HepG2 (cell line): ENCODE measurements around the gene ABCD1. TPM values are rescaled to one million over a fixed set of nuclear protein-coding genes. Genes with fewer than 3 reads are reported as not detected.
A peak's percentile ranks its signal among the peaks of the same experiment; 100 is the strongest.

Experiments used
- FOXO1 ChIP-seq: sonication (generic); formaldehyde crosslinking; IDR thresholded peaks from 2 replicates; pipeline ENCODE4 v1.4.0; 2020; ENCODE audit warnings: missing genetic modification reagents
- KAT8 ChIP-seq: IDR thresholded peaks from 2 replicates; pipeline ENCODE4 v1.6.1; 2016; ENCODE audit warnings: missing genetic modification reagents, missing compliant biosample characterization
- KDM5B ChIP-seq: sonication (generic); formaldehyde crosslinking; IDR thresholded peaks from 2 replicates; pipeline ENCODE4 v1.4.0; 2020; ENCODE audit warnings: missing genetic modification reagents, mild to moderate bottlenecking, borderline replicate concordance
- SP140L ChIP-seq: sonication (generic); formaldehyde crosslinking; IDR thresholded peaks from 2 replicates; pipeline ENCODE4 v1.4.0; 2020; ENCODE audit warnings: missing genetic modification reagents, borderline replicate concordance
- XRCC5 ChIP-seq: fragments of 200-400 bp; formaldehyde crosslinking; optimal IDR thresholded peaks from 2 replicates; pipeline ENCODE3; 2017; ENCODE audit warnings: mild to moderate bottlenecking, low read length
- ZBTB8A ChIP-seq: sonication (generic); formaldehyde crosslinking; IDR thresholded peaks from 2 replicates; pipeline ENCODE4 v1.4.0; 2020; ENCODE audit warnings: mild to moderate bottlenecking, low read depth, missing genetic modification reagents, borderline replicate concordance
- ZC3H13 ChIP-seq: sonication (generic); formaldehyde crosslinking; IDR thresholded peaks from 2 replicates; pipeline ENCODE4 v1.8.1; 2023; ENCODE audit warnings: mild to moderate bottlenecking, missing genetic modification reagents, moderate library complexity
- ZFX ChIP-seq: sonication (generic); formaldehyde crosslinking; IDR thresholded peaks from 2 replicates; pipeline ENCODE4 v1.4.0; 2020; ENCODE audit warnings: mild to moderate bottlenecking, low read depth, missing genetic modification reagents, moderate library complexity
- ZNF224 ChIP-seq: sonication (generic); formaldehyde crosslinking; IDR thresholded peaks from 2 replicates; pipeline ENCODE4 v1.5.0; 2020; ENCODE audit warnings: mild to moderate bottlenecking, missing genetic modification reagents
- ZNF263 ChIP-seq: sonication (generic); formaldehyde crosslinking; IDR thresholded peaks from 2 replicates; pipeline ENCODE4 v1.4.0; 2020; ENCODE audit warnings: missing genetic modification reagents
- ZNF510 ChIP-seq: sonication (generic); formaldehyde crosslinking; IDR thresholded peaks from 2 replicates; pipeline ENCODE4 v1.4.0; 2020; ENCODE audit warnings: low read depth, mild to moderate bottlenecking, missing genetic modification reagents
- polyA plus RNA-seq, 8 experiments: library from polyadenylated mRNA; depleted of rRNA in 3 of 8; stranded (reverse) in 7 of 8; unstranded in 1 of 8; fragments of >200 nt; fragmentation: Illumina TruSeq in 4 of 8; extraction: Trizol in 4 of 8; gene quantifications; 2 replicates each; pipeline versions ENCODE4 v1.2.1 to v1.2.3, GENCODE V29; 2011 to 2016; ENCODE audit warnings: low read depth in 4 of 8, missing spikeins in 1 of 8, mixed read lengths in 1 of 8; ENCODE audit not compliant: insufficient read depth in 1 of 8
- total RNA-seq, 5 experiments: library from RNA; depleted of rRNA; stranded (reverse); fragments of >200 nt; fragmentation: Illumina TruSeq; extraction: Trizol; gene quantifications; 2 replicates each; pipeline ENCODE4 v1.2.3, GENCODE V29; 2016; ENCODE audit warnings: low read depth in 1 of 5
- TF ChIP-seq, protein P1 (sequence below): sonication (generic); formaldehyde crosslinking; IDR thresholded peaks from 2 replicates; pipeline ENCODE4 v1.4.0; 2020; ENCODE audit warnings: missing genetic modification reagents
- TF ChIP-seq, protein P2 (sequence below): sonication (generic); formaldehyde crosslinking; IDR thresholded peaks from 2 replicates; pipeline ENCODE4 v1.5.1; 2020; ENCODE audit warnings: mild to moderate bottlenecking, missing genetic modification reagents, borderline replicate concordance
- TF ChIP-seq, protein P3 (sequence below): sonication (generic); formaldehyde crosslinking; IDR thresholded peaks from 2 replicates; pipeline ENCODE4 v1.4.0; 2020; ENCODE audit warnings: mild to moderate bottlenecking, missing genetic modification reagents
- TF ChIP-seq, protein P4 (sequence below): sonication (generic); formaldehyde crosslinking; IDR thresholded peaks from 2 replicates; pipeline ENCODE4 v1.5.1; 2020; ENCODE audit warnings: mild to moderate bottlenecking, missing genetic modification reagents, borderline replicate concordance

The ABCD1 gene
- total and polyA plus RNA-seq, 2 of the 13 experiments (the other 11 are each of a cell fraction or from before 2014, with no cell fraction given): 11.4 to 15.9 TPM

DNA sequence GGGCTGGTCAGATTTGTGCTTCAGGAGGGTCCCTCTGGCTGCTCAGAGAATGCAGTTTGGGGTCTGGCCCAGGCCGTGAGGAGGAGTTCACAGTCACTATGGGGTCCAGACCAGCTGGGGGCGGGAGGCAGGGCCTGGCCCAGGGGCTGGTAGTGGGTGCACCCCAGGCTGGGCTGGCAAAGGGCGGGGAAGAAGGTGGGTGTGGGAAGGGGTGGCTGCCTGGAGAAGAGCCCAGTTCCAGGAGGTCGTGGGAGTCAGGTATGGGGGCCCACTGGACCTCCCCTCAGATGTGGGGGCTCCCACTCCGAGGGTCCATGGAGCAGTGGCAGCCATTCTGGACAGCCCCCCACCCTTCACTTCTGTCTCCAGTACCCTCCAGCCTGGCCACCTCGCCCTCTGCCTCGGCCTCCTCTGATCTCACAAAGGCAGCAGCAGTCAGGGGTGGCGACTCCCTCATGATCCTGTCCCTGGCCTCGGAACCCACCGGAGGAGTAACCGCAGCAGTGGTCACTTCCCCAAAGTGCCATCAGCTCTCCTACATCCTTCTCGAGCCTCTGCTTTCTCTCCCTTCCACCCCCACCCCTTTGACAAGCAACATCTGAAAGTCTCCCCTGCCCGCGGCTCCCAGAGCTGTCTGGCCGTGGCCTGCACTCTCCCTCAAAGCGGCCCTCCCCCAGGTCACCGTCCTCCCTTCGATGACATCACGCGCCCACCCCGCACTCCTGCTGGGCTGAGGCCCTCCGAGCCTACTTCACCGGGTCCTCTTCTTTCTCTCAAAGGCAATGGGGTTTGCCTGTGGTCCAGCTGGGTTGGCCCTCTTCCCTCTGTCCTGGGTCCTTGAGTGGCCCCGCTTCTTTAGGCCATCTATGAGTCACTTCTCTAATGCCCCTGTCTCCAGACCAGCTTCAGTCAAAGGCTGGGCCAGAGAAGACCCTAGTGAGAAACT lies 38.6 kb upstream of the ABCD1 start (continued):
- TF ChIP-seq, protein P1, sequence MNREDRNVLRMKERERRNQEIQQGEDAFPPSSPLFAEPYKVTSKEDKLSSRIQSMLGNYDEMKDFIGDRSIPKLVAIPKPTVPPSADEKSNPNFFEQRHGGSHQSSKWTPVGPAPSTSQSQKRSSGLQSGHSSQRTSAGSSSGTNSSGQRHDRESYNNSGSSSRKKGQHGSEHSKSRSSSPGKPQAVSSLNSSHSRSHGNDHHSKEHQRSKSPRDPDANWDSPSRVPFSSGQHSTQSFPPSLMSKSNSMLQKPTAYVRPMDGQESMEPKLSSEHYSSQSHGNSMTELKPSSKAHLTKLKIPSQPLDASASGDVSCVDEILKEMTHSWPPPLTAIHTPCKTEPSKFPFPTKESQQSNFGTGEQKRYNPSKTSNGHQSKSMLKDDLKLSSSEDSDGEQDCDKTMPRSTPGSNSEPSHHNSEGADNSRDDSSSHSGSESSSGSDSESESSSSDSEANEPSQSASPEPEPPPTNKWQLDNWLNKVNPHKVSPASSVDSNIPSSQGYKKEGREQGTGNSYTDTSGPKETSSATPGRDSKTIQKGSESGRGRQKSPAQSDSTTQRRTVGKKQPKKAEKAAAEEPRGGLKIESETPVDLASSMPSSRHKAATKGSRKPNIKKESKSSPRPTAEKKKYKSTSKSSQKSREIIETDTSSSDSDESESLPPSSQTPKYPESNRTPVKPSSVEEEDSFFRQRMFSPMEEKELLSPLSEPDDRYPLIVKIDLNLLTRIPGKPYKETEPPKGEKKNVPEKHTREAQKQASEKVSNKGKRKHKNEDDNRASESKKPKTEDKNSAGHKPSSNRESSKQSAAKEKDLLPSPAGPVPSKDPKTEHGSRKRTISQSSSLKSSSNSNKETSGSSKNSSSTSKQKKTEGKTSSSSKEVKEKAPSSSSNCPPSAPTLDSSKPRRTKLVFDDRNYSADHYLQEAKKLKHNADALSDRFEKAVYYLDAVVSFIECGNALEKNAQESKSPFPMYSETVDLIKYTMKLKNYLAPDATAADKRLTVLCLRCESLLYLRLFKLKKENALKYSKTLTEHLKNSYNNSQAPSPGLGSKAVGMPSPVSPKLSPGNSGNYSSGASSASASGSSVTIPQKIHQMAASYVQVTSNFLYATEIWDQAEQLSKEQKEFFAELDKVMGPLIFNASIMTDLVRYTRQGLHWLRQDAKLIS: no peak
- peak; percentile 97 for TF ChIP-seq ZNF263
- TF ChIP-seq, protein P2, sequence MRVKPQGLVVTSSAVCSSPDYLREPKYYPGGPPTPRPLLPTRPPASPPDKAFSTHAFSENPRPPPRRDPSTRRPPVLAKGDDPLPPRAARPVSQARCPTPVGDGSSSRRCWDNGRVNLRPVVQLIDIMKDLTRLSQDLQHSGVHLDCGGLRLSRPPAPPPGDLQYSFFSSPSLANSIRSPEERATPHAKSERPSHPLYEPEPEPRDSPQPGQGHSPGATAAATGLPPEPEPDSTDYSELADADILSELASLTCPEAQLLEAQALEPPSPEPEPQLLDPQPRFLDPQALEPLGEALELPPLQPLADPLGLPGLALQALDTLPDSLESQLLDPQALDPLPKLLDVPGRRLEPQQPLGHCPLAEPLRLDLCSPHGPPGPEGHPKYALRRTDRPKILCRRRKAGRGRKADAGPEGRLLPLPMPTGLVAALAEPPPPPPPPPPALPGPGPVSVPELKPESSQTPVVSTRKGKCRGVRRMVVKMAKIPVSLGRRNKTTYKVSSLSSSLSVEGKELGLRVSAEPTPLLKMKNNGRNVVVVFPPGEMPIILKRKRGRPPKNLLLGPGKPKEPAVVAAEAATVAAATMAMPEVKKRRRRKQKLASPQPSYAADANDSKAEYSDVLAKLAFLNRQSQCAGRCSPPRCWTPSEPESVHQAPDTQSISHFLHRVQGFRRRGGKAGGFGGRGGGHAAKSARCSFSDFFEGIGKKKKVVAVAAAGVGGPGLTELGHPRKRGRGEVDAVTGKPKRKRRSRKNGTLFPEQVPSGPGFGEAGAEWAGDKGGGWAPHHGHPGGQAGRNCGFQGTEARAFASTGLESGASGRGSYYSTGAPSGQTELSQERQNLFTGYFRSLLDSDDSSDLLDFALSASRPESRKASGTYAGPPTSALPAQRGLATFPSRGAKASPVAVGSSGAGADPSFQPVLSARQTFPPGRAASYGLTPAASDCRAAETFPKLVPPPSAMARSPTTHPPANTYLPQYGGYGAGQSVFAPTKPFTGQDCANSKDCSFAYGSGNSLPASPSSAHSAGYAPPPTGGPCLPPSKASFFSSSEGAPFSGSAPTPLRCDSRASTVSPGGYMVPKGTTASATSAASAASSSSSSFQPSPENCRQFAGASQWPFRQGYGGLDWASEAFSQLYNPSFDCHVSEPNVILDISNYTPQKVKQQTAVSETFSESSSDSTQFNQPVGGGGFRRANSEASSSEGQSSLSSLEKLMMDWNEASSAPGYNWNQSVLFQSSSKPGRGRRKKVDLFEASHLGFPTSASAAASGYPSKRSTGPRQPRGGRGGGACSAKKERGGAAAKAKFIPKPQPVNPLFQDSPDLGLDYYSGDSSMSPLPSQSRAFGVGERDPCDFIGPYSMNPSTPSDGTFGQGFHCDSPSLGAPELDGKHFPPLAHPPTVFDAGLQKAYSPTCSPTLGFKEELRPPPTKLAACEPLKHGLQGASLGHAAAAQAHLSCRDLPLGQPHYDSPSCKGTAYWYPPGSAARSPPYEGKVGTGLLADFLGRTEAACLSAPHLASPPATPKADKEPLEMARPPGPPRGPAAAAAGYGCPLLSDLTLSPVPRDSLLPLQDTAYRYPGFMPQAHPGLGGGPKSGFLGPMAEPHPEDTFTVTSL (CRISPR knock-in tag): 0 out of 2 replicates have a peak, but pooled peaks have one; percentile 28
- TF ChIP-seq ZNF224 (CRISPR knock-in tag): no peak
- TF ChIP-seq ZNF510 (CRISPR knock-in tag): 0 out of 2 replicates have a peak, but pooled peaks have one; percentile 30
- TF ChIP-seq, protein P3, sequence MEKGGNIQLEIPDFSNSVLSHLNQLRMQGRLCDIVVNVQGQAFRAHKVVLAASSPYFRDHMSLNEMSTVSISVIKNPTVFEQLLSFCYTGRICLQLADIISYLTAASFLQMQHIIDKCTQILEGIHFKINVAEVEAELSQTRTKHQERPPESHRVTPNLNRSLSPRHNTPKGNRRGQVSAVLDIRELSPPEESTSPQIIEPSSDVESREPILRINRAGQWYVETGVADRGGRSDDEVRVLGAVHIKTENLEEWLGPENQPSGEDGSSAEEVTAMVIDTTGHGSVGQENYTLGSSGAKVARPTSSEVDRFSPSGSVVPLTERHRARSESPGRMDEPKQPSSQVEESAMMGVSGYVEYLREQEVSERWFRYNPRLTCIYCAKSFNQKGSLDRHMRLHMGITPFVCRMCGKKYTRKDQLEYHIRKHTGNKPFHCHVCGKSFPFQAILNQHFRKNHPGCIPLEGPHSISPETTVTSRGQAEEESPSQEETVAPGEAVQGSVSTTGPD: no peak
- no peak for TF ChIP-seq KAT8 (CRISPR knock-in tag)
- TF ChIP-seq SP140L (CRISPR knock-in tag): no peak
- TF ChIP-seq ZFX (CRISPR knock-in tag): peak; percentile 34
- no peak for TF ChIP-seq KDM5B (CRISPR knock-in tag)
- TF ChIP-seq ZC3H13 (CRISPR knock-in tag): 0 out of 2 replicates have a peak, but pooled peaks have one; percentile 39
- TF ChIP-seq, protein P4, sequence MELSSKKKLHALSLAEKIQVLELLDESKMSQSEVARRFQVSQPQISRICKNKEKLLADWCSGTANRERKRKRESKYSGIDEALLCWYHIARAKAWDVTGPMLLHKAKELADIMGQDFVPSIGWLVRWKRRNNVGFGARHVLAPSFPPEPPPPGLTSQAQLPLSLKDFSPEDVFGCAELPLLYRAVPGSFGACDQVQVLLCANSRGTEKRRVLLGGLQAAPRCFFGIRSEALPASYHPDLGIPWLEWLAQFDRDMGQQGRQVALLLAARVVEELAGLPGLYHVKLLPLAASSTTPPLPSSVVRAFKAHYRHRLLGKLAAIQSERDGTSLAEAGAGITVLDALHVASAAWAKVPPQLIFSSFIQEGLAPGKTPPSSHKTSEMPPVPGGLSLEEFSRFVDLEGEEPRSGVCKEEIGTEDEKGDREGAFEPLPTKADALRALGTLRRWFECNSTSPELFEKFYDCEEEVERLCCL: no peak
- TF ChIP-seq XRCC5: no peak
- TF ChIP-seq FOXO1 (CRISPR knock-in tag): no peak
- no peak for TF ChIP-seq ZBTB8A (CRISPR knock-in tag)
